Measurements from ENCODE around the gene GRIN2A. TPM values are rescaled to one million over a fixed set of nuclear protein-coding genes. Genes with fewer than 3 reads are reported as not detected.

The GRIN2A gene
- polyA plus RNA-seq, 2 of the 4 experiments (the other 2 are of a cell fraction): not detected

- FAIRE-seq: no peak
These were observed 368.6 kb downstream of the GRIN2A start for GRCh38 chr16:9813665-9814064.

GRCh38 chr16:9808210-9808609 lies 374.0 kb downstream of the GRIN2A start:
- Histone ChIP-seq H3K9me3 (no peaks in the 10 kb centered on the region), H3K27ac (no peak overlapping the region), H3K4me3 (no peak overlapping the region), H3K4me2 (no peak overlapping the region), H3K4me1 (no peaks in the 10 kb centered on the region)
- FAIRE-seq (no peak), ATAC-seq (no peak), DNase-seq (ENCODE audit: low read depth in 1 of 2, low spot score in 1 of 2) (no peak)
- CTCF ChIA-PET: no interaction called here
- TF ChIP-seq SREBF2 (IDR thresholded peaks at IDR 0.05): no peak
- no peak for TF ChIP-seq HES2 (IDR thresholded peaks at IDR 0.05)
- no peak for TF ChIP-seq EHF (CRISPR knock-in tag; IDR thresholded peaks at IDR 0.05)
- TF ChIP-seq EP300 (IDR thresholded peaks at IDR 0.05): no peak
- no peak for TF ChIP-seq USF2 (IDR thresholded peaks at IDR 0.05)
- no peak for TF ChIP-seq RAD21 (conservative IDR thresholded peaks at IDR 0.05 in 1 of 2, IDR thresholded peaks at IDR 0.05 in 1 of 2)
- no peak for TF ChIP-seq MAZ (IDR thresholded peaks at IDR 0.05; ENCODE audit: borderline replicate concordance, low read depth, low read length)
- no peak for TF ChIP-seq PBX3 (IDR thresholded peaks at IDR 0.05)
- WGBS (ENCODE audit: missing lambda C conversion rate): 3% methylated on average over 5 of the region's 5 CpGs
- POLR2A ChIA-PET: no interaction called here

More at GRCh38 chr16:9813665-9814064, 368.6 kb downstream of the GRIN2A start:
- Histone ChIP-seq H3K4me1 (no peaks in the 10 kb centered on the region), H3K9me3 (no peaks in the 10 kb centered on the region), H3K4me2 (no peak overlapping the region), H3K27ac (no peak overlapping the region), H3K4me3 (no peak overlapping the region)
- no peak for DNase-seq (ENCODE audit: low read depth in 1 of 2, low spot score in 1 of 2)
- POLR2A ChIA-PET: no interaction called here
- CTCF ChIA-PET: no interaction called here
- ATAC-seq: no peak
- TF ChIP-seq TFCP2L1 (CRISPR knock-in tag; IDR thresholded peaks at IDR 0.05) (no peak), KDM5A (IDR thresholded peaks at IDR 0.05) (no peak), HES2 (IDR thresholded peaks at IDR 0.05) (no peak), MAZ (IDR thresholded peaks at IDR 0.05; ENCODE audit: borderline replicate concordance, low read depth, low read length) (no peak), HDAC2 (IDR thresholded peaks at IDR 0.05) (no peak), CBX8 (IDR thresholded peaks at IDR 0.05) (no peak), KDM1A (IDR thresholded peaks at IDR 0.05; ENCODE audit: low read depth) (no peak), REST (IDR thresholded peaks at IDR 0.05) (no peak), RFX5 (IDR thresholded peaks at IDR 0.05) (no peak), CEBPB (IDR thresholded peaks at IDR 0.05) (no peak), ATOH8 (CRISPR knock-in tag; IDR thresholded peaks at IDR 0.05; ENCODE audit: low read depth) (no peak)
- 32% methylated on average over 4 of the region's 4 CpGs for WGBS (ENCODE audit: missing lambda C conversion rate)
